ENCODE data around the gene SVIL.

DNA sequence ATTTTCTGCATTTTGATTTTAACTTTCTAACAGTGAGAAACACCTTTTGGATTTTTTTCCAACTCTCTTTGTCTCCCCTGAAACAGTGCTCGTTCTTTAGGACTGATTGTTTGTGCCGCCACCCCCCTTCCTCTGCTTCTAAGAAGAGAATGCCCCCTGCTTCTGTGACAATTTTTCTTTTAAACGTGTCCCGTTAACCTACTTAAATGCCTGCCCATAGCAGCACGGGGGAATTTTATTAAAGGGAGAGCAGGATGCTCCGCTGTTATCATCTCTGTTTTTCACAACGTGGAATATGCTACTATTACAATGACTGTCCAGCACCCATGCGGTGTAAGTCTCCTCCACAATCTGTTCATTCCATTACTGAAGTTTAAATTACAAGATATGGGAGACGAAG is 67.8 kb downstream of the SVIL start:
- TF ChIP-seq CTCF (IDR thresholded peaks at IDR 0.05) = no peak
- no peak for TF ChIP-seq EZH2 (IDR thresholded peaks at IDR 0.05)
